HEK293 (cell line): ENCODE measurements around the gene PHRF1.

Experiments used
- CTCF ChIA-PET: fragments of 350-600 bp; formaldehyde crosslinking; extraction: SDS; loops from one replicate; lab custom pipeline; 2021; ENCODE audit warnings: antibody characterized with exemption; lab: Yijun Ruan, JAX
- POLR2A ChIA-PET: fragments of 300-600 bp; formaldehyde crosslinking; extraction: SDS; loops from one replicate; lab custom pipeline; 2020; ENCODE audit warnings: antibody characterized with exemption, inconsistent platforms; lab: Yijun Ruan, JAX
- H3K27ac ChIP-seq: fragments of 200-500 bp; sonication (Bioruptor generic); 2 replicates; pipeline ENCODE4 v1.5.1; 2014; ENCODE audit warnings: low read depth, low read length, control low read depth, inconsistent platforms; ENCODE audit errors: extremely low read depth
- H3K36me3 ChIP-seq, 2 experiments: fragments of 200-500 bp in 1 of 2; sonication (Bioruptor generic) in 1 of 2; 1 replicate in 1 of 2; 2 replicates in 1 of 2; pipeline ENCODE4 v1.5.1; 2014 to 2017; ENCODE audit warnings: inconsistent platforms in 2 of 2, low read length in 2 of 2; ENCODE audit not compliant: control insufficient read depth in 2 of 2, insufficient read depth in 1 of 2
- H3K4me1 ChIP-seq: fragments of 200-500 bp; sonication (Bioruptor generic); 2 replicates; pipeline ENCODE4 v1.5.1; 2014; ENCODE audit warnings: mild to moderate bottlenecking, low read length, inconsistent platforms; ENCODE audit not compliant: control insufficient read depth, insufficient read depth
- H3K4me3 ChIP-seq: 2 replicates; pipeline ENCODE4 v1.5.1; 2011; ENCODE audit warnings: low read depth, mild to moderate bottlenecking, control low read depth, low read length, moderate library complexity
- H3K9me3 ChIP-seq: fragments of 200-500 bp; sonication (Bioruptor generic); 2 replicates; pipeline ENCODE4 v1.5.1; 2014; ENCODE audit warnings: low read depth, low read length, inconsistent platforms; ENCODE audit not compliant: control insufficient read depth, insufficient read depth
- GLIS1 ChIP-seq: fragments of 450-650 bp; formaldehyde crosslinking; IDR thresholded peaks from 2 replicates; pipeline ENCODE4 v1.5.1; 2016; ENCODE audit warnings: missing biosample characterization, missing genetic modification characterization
- INSM2 ChIP-seq: fragments of 450-650 bp; formaldehyde crosslinking; IDR thresholded peaks from 2 replicates; pipeline ENCODE4 v1.5.1; 2016; ENCODE audit warnings: missing biosample characterization, missing genetic modification characterization
- KLF7 ChIP-seq: fragments of 450-650 bp; formaldehyde crosslinking; IDR thresholded peaks from 2 replicates; pipeline ENCODE4 v1.5.1; 2016; ENCODE audit warnings: missing biosample characterization, missing genetic modification characterization, borderline replicate concordance
- MEIS1 ChIP-seq: sonication (generic); formaldehyde crosslinking; IDR thresholded peaks from 2 replicates; pipeline ENCODE4 v1.8.1; 2022; ENCODE audit warnings: missing genetic modification reagents, mild to moderate bottlenecking, borderline replicate concordance
- MZF1 ChIP-seq: fragments of 450-650 bp; formaldehyde crosslinking; IDR thresholded peaks from 2 replicates; pipeline ENCODE4 v1.5.1; 2017; ENCODE audit warnings: missing biosample characterization, missing genetic modification characterization, borderline replicate concordance
- PRDM2 ChIP-seq: fragments of 450-650 bp; formaldehyde crosslinking; IDR thresholded peaks from 2 replicates; pipeline ENCODE4 v1.5.1; 2016; ENCODE audit warnings: missing biosample characterization, missing genetic modification characterization, borderline replicate concordance
- REPIN1 ChIP-seq: fragments of 450-650 bp; formaldehyde crosslinking; IDR thresholded peaks from 2 replicates; pipeline ENCODE4 v1.5.1; 2017; ENCODE audit warnings: missing biosample characterization, missing genetic modification characterization, low read depth
- SCRT2 ChIP-seq: fragments of 450-650 bp; formaldehyde crosslinking; IDR thresholded peaks from 2 replicates; pipeline ENCODE4 v1.5.1; 2016; ENCODE audit warnings: missing biosample characterization, missing genetic modification characterization
- SETDB1 ChIP-seq: IDR thresholded peaks from one replicate; pipeline ENCODE4 v1.6.1; 2017; ENCODE audit warnings: mild to moderate bottlenecking, low read length, moderate library complexity, mixed read lengths; ENCODE audit not compliant: insufficient read length
- ZFP69B ChIP-seq: fragments of 450-650 bp; formaldehyde crosslinking; IDR thresholded peaks from 2 replicates; pipeline ENCODE4 v1.5.1; 2016; ENCODE audit warnings: missing biosample characterization, missing genetic modification characterization
- ZNF174 ChIP-seq: fragments of 450-650 bp; formaldehyde crosslinking; IDR thresholded peaks from 2 replicates; pipeline ENCODE4 v1.5.0; 2017; ENCODE audit warnings: missing biosample characterization, mild to moderate bottlenecking, missing genetic modification characterization
- ZNF223 ChIP-seq: fragments of 450-650 bp; formaldehyde crosslinking; IDR thresholded peaks from 2 replicates; pipeline ENCODE4 v1.5.1; 2016; ENCODE audit warnings: missing biosample characterization, missing genetic modification characterization
- ZNF341 ChIP-seq: fragments of 450-650 bp; formaldehyde crosslinking; IDR thresholded peaks from 2 replicates; pipeline ENCODE4; 2016; ENCODE audit warnings: low read depth, missing biosample characterization, missing genetic modification characterization
- ZNF558 ChIP-seq: fragments of 450-650 bp; formaldehyde crosslinking; IDR thresholded peaks from 2 replicates; pipeline ENCODE4 v1.5.1; 2016; ENCODE audit warnings: missing biosample characterization, missing genetic modification characterization
- ZNF624 ChIP-seq: fragments of 450-650 bp; formaldehyde crosslinking; IDR thresholded peaks from 2 replicates; pipeline ENCODE4 v1.5.1; 2017; ENCODE audit warnings: missing biosample characterization, missing genetic modification characterization
- ZNF704 ChIP-seq: fragments of 450-650 bp; formaldehyde crosslinking; IDR thresholded peaks from 2 replicates; pipeline ENCODE4 v1.5.1; 2016; ENCODE audit warnings: missing biosample characterization, missing genetic modification characterization
- ZNF76 ChIP-seq: fragments of 450-650 bp; formaldehyde crosslinking; IDR thresholded peaks from 2 replicates; pipeline ENCODE4; 2016; ENCODE audit warnings: low read depth, missing biosample characterization, missing genetic modification characterization, borderline replicate concordance
- ZNF792 ChIP-seq: fragments of 450-650 bp; formaldehyde crosslinking; IDR thresholded peaks from 2 replicates; pipeline ENCODE4 v1.5.1; 2016; ENCODE audit warnings: missing biosample characterization, missing genetic modification characterization
- TF ChIP-seq, protein P1 (sequence below): fragments of 450-650 bp; formaldehyde crosslinking; IDR thresholded peaks from 2 replicates; pipeline ENCODE4 v1.5.1; 2016; ENCODE audit warnings: missing biosample characterization, missing genetic modification characterization
- TF ChIP-seq, protein P2 (sequence below): fragments of 450-650 bp; formaldehyde crosslinking; IDR thresholded peaks from 2 replicates; pipeline ENCODE4 v1.5.1; 2016; ENCODE audit warnings: missing biosample characterization, missing genetic modification characterization

PHRF1 gene

DNA sequence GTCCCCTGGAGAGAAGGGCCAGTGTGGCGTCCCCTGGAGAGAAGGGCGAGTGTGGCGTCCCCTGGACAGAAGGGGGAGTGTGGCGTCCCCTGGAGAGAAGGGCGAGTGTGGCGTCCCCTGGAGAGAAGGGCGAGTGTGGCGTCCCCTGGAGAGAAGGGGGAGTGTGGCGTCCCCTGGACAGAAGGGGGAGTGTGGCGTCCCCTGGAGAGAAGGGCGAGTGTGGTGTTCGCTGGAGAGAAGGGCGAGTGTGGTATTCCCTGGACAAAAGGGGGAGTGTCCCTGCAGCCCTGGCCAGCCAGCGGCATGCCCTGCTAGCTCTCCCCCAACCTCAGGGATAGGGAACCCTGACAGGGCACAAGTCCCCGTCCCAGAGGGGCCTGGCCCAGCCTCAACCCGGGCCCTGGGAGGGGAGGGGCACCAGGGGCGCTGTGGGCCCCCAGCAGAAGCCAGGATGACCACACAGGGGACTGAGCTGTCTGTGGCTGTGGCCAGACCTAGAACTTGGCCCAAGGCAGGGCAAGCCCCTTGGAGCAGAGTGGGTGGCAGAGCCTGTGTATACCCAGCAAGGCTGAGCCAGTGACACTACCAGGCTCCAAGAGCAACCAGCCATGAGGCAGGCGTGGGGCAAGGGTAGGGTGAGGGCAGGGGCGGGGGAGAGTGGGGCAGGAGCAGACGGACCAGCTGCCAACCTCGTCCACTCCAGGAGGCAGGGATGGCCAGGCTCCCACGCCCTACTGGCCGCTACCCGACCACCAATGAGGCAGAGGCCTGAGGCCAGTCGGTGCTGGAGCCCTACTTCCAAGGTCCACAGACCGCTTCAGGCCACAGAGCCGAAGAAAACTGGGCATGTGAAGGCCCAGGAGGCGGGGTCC is 45.1 kb upstream of the PHRF1 start:
- no peak overlapping the region for H3K27ac ChIP-seq
- TF ChIP-seq MZF1 (tag by site-specific recombination) (no peak), ZNF341 (tag by site-specific recombination) (peak; percentile 54), GLIS1 (tag by site-specific recombination) (peak; percentile 85), ZNF792 (no peak), MEIS1 (CRISPR knock-in tag) (no peak), SETDB1 (no peak), ZNF558 (tag by site-specific recombination) (no peak)
- TF ChIP-seq, protein P1, sequence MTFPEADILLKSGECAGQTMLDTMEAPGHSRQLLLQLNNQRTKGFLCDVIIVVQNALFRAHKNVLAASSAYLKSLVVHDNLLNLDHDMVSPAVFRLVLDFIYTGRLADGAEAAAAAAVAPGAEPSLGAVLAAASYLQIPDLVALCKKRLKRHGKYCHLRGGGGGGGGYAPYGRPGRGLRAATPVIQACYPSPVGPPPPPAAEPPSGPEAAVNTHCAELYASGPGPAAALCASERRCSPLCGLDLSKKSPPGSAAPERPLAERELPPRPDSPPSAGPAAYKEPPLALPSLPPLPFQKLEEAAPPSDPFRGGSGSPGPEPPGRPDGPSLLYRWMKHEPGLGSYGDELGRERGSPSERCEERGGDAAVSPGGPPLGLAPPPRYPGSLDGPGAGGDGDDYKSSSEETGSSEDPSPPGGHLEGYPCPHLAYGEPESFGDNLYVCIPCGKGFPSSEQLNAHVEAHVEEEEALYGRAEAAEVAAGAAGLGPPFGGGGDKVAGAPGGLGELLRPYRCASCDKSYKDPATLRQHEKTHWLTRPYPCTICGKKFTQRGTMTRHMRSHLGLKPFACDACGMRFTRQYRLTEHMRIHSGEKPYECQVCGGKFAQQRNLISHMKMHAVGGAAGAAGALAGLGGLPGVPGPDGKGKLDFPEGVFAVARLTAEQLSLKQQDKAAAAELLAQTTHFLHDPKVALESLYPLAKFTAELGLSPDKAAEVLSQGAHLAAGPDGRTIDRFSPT: 0 out of 2 replicates have a peak, but pooled peaks have one; percentile 15
- TF ChIP-seq, all 188 proteins: peak for 3
- no peak overlapping the region for H3K4me3 ChIP-seq
- H3K36me3 ChIP-seq: peaks cover 0 to 50% of the 10 kb centered on the region in 2 experiments; a peak in 1 of 3 replicates
- no peaks in the 10 kb centered on the region for H3K4me1 ChIP-seq
- POLR2A ChIA-PET: no interaction called here
- CTCF ChIA-PET: interaction anchor here (1.5 kb wide), 1 partner anchor 12 kb away, joined by 8 read pairs; no protein-coding TSS in a partner anchor
- no peaks in the 10 kb centered on the region for H3K9me3 ChIP-seq

DNA sequence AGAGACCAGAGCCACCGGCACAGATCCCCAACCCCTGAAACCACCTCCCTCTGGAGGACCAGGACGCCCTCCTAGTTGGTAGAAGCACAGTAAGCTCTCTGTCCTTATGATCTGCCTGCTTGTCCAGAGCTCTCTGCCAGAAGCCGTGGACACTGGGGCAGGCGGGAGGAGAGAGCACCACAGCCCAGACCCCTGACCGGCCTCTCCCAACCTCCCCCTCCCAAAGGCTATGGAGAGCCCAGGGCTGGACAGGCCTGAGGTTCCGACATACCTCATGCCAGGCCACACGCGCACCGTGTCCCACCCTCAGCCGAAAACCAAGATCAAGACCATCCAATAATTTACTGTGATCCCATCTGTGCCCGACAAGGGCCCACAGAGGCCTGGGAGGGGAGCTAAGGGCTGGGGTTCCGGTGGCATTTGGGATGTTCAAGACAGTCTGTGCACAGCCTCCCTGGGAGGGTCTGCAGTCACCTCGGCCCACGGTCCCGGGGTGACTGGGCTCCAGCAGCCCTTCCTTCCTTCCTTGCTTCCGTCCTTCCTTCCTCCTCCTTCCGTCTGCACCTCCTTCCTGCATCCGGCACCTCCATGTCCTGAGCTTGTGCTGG is 44.2 kb upstream of the PHRF1 start:
- Histone ChIP-seq H3K27ac (no peak overlapping the region), H3K4me1 (no peaks in the 10 kb centered on the region), H3K36me3 (peaks cover 0 to 50% of the 10 kb centered on the region in 2 experiments; a peak in 1 of 3 replicates), H3K9me3 (no peaks in the 10 kb centered on the region), H3K4me3 (no peak overlapping the region)
- CTCF ChIA-PET: interaction anchor here (1.1 to 1.5 kb wide), 2 partner anchors 12 to 13 kb away, joined by 3 to 8 read pairs; no protein-coding TSS in a partner anchor
- POLR2A ChIA-PET: no interaction called here
- TF ChIP-seq REPIN1 (tag by site-specific recombination) (no peak), ZNF76 (tag by site-specific recombination) (no peak), SCRT2 (tag by site-specific recombination) (no peak), ZNF223 (no peak), ZNF704 (no peak), ZFP69B (tag by site-specific recombination) (no peak), SETDB1 (no peak), ZNF174 (tag by site-specific recombination) (no peak), INSM2 (no peak), KLF7 (tag by site-specific recombination) (no peak), ZNF624 (tag by site-specific recombination) (no peak), PRDM2 (tag by site-specific recombination) (no peak)
- TF ChIP-seq, protein P2, sequence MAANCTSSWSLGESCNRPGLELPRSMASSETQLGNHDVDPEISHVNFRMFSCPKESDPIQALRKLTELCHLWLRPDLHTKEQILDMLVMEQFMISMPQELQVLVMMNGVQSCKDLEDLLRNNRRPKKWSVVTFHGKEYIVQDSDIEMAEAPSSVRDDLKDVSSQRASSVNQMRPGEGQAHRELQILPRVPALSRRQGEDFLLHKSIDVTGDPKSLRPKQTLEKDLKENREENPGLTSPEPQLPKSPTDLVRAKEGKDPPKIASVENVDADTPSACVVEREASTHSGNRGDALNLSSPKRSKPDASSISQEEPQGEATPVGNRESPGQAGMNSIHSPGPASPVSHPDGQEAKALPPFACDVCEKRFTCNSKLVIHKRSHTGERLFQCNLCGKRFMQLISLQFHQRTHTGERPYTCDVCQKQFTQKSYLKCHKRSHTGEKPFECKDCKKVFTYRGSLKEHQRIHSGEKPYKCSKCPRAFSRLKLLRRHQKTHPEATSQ: no peak
